CD1c-positive myeloid dendritic cell (primary cell): ENCODE results near the gene PHKA2.
A peak's percentile ranks its signal among the peaks of the same experiment; 100 is the strongest.

Source experiments
- DNase-seq: peaks from one replicate; pipeline ENCODE4 v3.0.0-alpha.2; 2016; ENCODE audit errors: extremely low spot score

The PHKA2 gene

GRCh38 chrX:18887825-18888212 is 96.1 kb downstream of the PHKA2 start:
- no peak for DNase-seq

- no peak for DNase-seq
These were observed 96.6 kb downstream of the PHKA2 start for GRCh38 chrX:18887177-18887824.

- DNase-seq = peak; percentile 69
These were observed 97.4 kb downstream of the PHKA2 start for GRCh38 chrX:18886344-18887161.

- DNase-seq = no peak
These were observed 97.9 kb downstream of the PHKA2 start for GRCh38 chrX:18886005-18886343.

- DNase-seq = no peak
These were observed 98.4 kb downstream of the PHKA2 start for GRCh38 chrX:18885328-18886004.

- DNase-seq = no peak
These were observed 99.0 kb downstream of the PHKA2 start for GRCh38 chrX:18884916-18885315.

GRCh38 chrX:18883961-18884765 is 99.8 kb downstream of the PHKA2 start:
- no peak for DNase-seq

- DNase-seq = no peak
These were observed 100.5 kb downstream of the PHKA2 start for GRCh38 chrX:18883234-18883960.

GRCh38 chrX:18879144-18879543 is 104.8 kb downstream of the PHKA2 start:
- DNase-seq = no peak

- no peak for DNase-seq
These were observed 106.4 kb downstream of the PHKA2 start for GRCh38 chrX:18877469-18877868.

- no peak for DNase-seq
These were observed 108.5 kb downstream of the PHKA2 start for GRCh38 chrX:18875256-18875878.

GRCh38 chrX:18874560-18875255 is 109.2 kb downstream of the PHKA2 start:
- no peak for DNase-seq

GRCh38 chrX:18873836-18874235 is 110.1 kb downstream of the PHKA2 start:
- DNase-seq = no peak

GRCh38 chrX:18873189-18873791 is 110.6 kb downstream of the PHKA2 start:
- no peak for DNase-seq

GRCh38 chrX:18872621-18873020 is 111.3 kb downstream of the PHKA2 start:
- DNase-seq = no peak

- no peak for DNase-seq
These were observed 111.9 kb downstream of the PHKA2 start for GRCh38 chrX:18871970-18872369.

GRCh38 chrX:18871161-18871890 is 112.6 kb downstream of the PHKA2 start:
- no peak for DNase-seq

- DNase-seq = no peak
These were observed 119.5 kb downstream of the PHKA2 start for GRCh38 chrX:18864390-18864920.

GRCh38 chrX:18861511-18861910 is 122.4 kb downstream of the PHKA2 start:
- no peak for DNase-seq
